GM12878 (cell line): ENCODE results near the gene GORASP2. TPM values are rescaled to one million over a fixed set of nuclear protein-coding genes. Genes with fewer than 3 reads are reported as not detected.

Source experiments
- ATAC-seq: fragments of 200-7000 bp; cut with Tn5 transposase; 3 replicates; pipeline ENCODE4 v1.9.1; 2020; ENCODE audit warnings: mild to moderate bottlenecking, moderate library complexity
- BruUV-seq: library from RNA; stranded (reverse); fragments of 400-500 nt; replicated peaks from 2 replicates; lab custom pipeline; 2021; lab: Mats Ljungman, UMichigan
- CTCF ChIA-PET: fragments of 300-600 bp; sonication (Branson Sonifier 250); formaldehyde crosslinking; extraction: SDS; loops from one replicate; lab custom pipeline; 2021; ENCODE audit warnings: inconsistent platforms; lab: Yijun Ruan, JAX
- POLR2A ChIA-PET: fragments of 350-600 bp; formaldehyde crosslinking; extraction: SDS; loops from one replicate; lab custom pipeline; 2021; ENCODE audit warnings: inconsistent platforms; lab: Charles Lee
- RAD21 ChIA-PET: fragments of 300-600 bp; sonication (Branson Sonifier 250); formaldehyde crosslinking; loops from one replicate; lab custom pipeline; 2023; ENCODE audit warnings: antibody characterized with exemption; ENCODE audit not compliant: unreplicated experiment; lab: Charles Lee
- SMC1A ChIA-PET: fragments of 300-600 bp; sonication (Branson Sonifier 250); formaldehyde crosslinking; loops from one replicate; lab custom pipeline; 2023; ENCODE audit not compliant: unreplicated experiment, uncharacterized antibody; lab: Charles Lee
- DNase-seq: peaks from one replicate; pipeline ENCODE4 v3.0.0-alpha.2; 2011; ENCODE audit warnings: low read depth, low spot score
- FAIRE-seq: peaks from 3 replicates; lab custom pipeline; 2011; peaks lifted over from hg19 to GRCh38; lab: Jason Lieb, UNC
- H2AFZ ChIP-seq: 2 replicates; pipeline ENCODE4 v1.6.0; 2011; ENCODE audit warnings: low read depth, low read length, control low read depth; ENCODE audit not compliant: control insufficient read depth
- H3K27ac ChIP-seq: 2 replicates; pipeline ENCODE4 v1.5.1; 2011; ENCODE audit warnings: control low read depth; ENCODE audit not compliant: control insufficient read depth, insufficient read depth
- H3K27me3 ChIP-seq, 2 experiments: replicated peaks in 1 of 2; 2 replicates each; pipeline versions ENCODE4 v1.6.0 to v1.6.1; 2011; ENCODE audit warnings: low read length in 1 of 2; ENCODE audit not compliant: control insufficient read depth in 2 of 2, insufficient read depth in 2 of 2
- H3K36me3 ChIP-seq, 2 experiments: 2 replicates each; pipeline ENCODE4 v1.5.1; 2011; ENCODE audit warnings: low read length in 1 of 2; ENCODE audit not compliant: control insufficient read depth in 2 of 2, insufficient read depth in 2 of 2
- H3K4me1 ChIP-seq: 2 replicates; pipeline ENCODE4 v1.6.1; 2011; ENCODE audit warnings: mild to moderate bottlenecking, low read length, moderate library complexity, mixed read lengths; ENCODE audit not compliant: control insufficient read depth, insufficient read depth
- H3K4me2 ChIP-seq: 2 replicates; pipeline ENCODE4 v1.6.0; 2011; ENCODE audit warnings: control low read depth; ENCODE audit not compliant: control insufficient read depth, insufficient read depth
- H3K4me3 ChIP-seq: fragments of 200-600 bp; sonication (generic); 2 replicates; pipeline ENCODE4 v1.5.1; 2016
- H3K79me2 ChIP-seq: 2 replicates; pipeline ENCODE4 v1.6.0; 2011; ENCODE audit warnings: low read length; ENCODE audit not compliant: control insufficient read depth, insufficient read depth
- H3K9ac ChIP-seq: 2 replicates; pipeline ENCODE4 v1.8.0; 2011; ENCODE audit warnings: low read length, control low read depth, mixed read lengths; ENCODE audit not compliant: control insufficient read depth, insufficient read depth
- H3K9me3 ChIP-seq: replicated peaks from 3 replicates; pipeline ENCODE4 v1.5.1; 2011; ENCODE audit warnings: mild to moderate bottlenecking, low read length; ENCODE audit not compliant: control insufficient read depth, insufficient read depth
- H4K20me1 ChIP-seq: 2 replicates; pipeline ENCODE4 v1.6.0; 2011; ENCODE audit not compliant: control insufficient read depth, insufficient read depth
- GABPA ChIP-seq: IDR thresholded peaks from 2 replicates; pipeline ENCODE4 v1.6.1; 2014; ENCODE audit warnings: antibody characterized with exemption, low read depth, mild to moderate bottlenecking, inconsistent platforms
- HDAC2 ChIP-seq: fragments of 200-600 bp; sonication (generic); IDR thresholded peaks from 2 replicates; pipeline ENCODE4 v1.6.1; 2017
- HDGF ChIP-seq: fragments of 450-650 bp; IDR thresholded peaks from 2 replicates; pipeline ENCODE4 v1.6.1; 2016; ENCODE audit warnings: antibody characterized with exemption
- KAT2A ChIP-seq: conservative IDR thresholded peaks from 2 replicates; pipeline ENCODE4 v1.6.1; 2011; ENCODE audit warnings: low read depth, low read length; ENCODE audit not compliant: control insufficient read depth
- NBN ChIP-seq: fragments of 450-650 bp; IDR thresholded peaks from 2 replicates; pipeline ENCODE4 v1.6.1; 2016
- PAX5 ChIP-seq: IDR thresholded peaks from 2 replicates; pipeline ENCODE4 v1.6.1; 2011; ENCODE audit warnings: low read depth, low read length, borderline replicate concordance
- SREBF2 ChIP-seq: IDR thresholded peaks from 2 replicates; pipeline ENCODE4 v1.6.1; 2012; ENCODE audit warnings: mild to moderate bottlenecking, low read length
- STAT1 ChIP-seq: fragments of 450-650 bp; conservative IDR thresholded peaks from 2 replicates; pipeline ENCODE4 v1.6.1; 2014; ENCODE audit warnings: antibody characterized with exemption, mild to moderate bottlenecking
- ZNF217 ChIP-seq: fragments of 450-650 bp; IDR thresholded peaks from 2 replicates; pipeline ENCODE4 v1.6.1; 2017; ENCODE audit warnings: antibody characterized with exemption, mild to moderate bottlenecking
- WGBS: methylation state at CpG from one replicate; pipeline ENCODE4 v1.1.6; 2016; ENCODE audit warnings: low lambda C conversion rate; ENCODE audit not compliant: insufficient replicate concordance, insufficient coverage; ENCODE audit errors: missing lambda C conversion rate; 5-methylcytosine and 5-hydroxymethylcytosine counted together
- in situ Hi-C: fragments of 300-500 bp; cut with MboI; formaldehyde crosslinking; loops from 9 replicates; pipeline ENCODE4 v1.14.3; 2018; ENCODE audit warnings: mixed read lengths
- intact Hi-C: fragments of 100-400 bp; cut with micrococcal nuclease; formaldehyde crosslinking; loops from one replicate; pipeline ENCODE4 v1.14.2; 2022; ENCODE audit not compliant: unreplicated experiment
- polyA plus RNA-seq, 11 experiments: library from polyadenylated mRNA; depleted of rRNA in 4 of 11; unstranded in 6 of 11; stranded (reverse) in 5 of 11; fragments of >200 nt; fragmentation: Nextera tagmentation in 4 of 11; fragmentation: Illumina TruSeq in 1 of 11; extraction: Ambion mirVana in 4 of 11; extraction: Trizol in 1 of 11; gene quantifications; 1 replicate in 1 of 11; 2 replicates in 10 of 11; pipeline versions ENCODE4 v1.2.1 to v1.2.3, GENCODE V29; 2011 to 2016; ENCODE audit warnings: inconsistent platforms in 2 of 11, missing spikeins in 2 of 11, low read depth in 1 of 11
- total RNA-seq, 4 experiments: library from RNA; depleted of rRNA in 3 of 4; stranded (reverse); fragments of >200 nt in 3 of 4; fragmentation: Illumina TruSeq in 1 of 4; extraction: Trizol in 1 of 4; gene quantifications; 2 replicates each; pipeline versions ENCODE4 v1.2.1 to v1.2.3, GENCODE V29; 2013 to 2021
- TF ChIP-seq, protein P1 (sequence below): fragments of 150-350 bp; IDR thresholded peaks from 2 replicates; pipeline ENCODE4 v1.6.1; 2016; ENCODE audit warnings: low read depth, low read length
- TF ChIP-seq, protein P2 (sequence below): fragments of 150-350 bp; IDR thresholded peaks from 2 replicates; pipeline ENCODE4 v1.6.1; 2014; ENCODE audit warnings: mild to moderate bottlenecking, low read depth, low read length
- TF ChIP-seq, protein P3 (sequence below): IDR thresholded peaks from 2 replicates; pipeline ENCODE4 v1.6.1; 2012; ENCODE audit warnings: low read depth, low read length, improper control_type of control experiment
- TF ChIP-seq, protein P4 (sequence below): fragments of 450-650 bp; IDR thresholded peaks from 2 replicates; pipeline ENCODE4 v1.6.1; 2017; ENCODE audit warnings: mild to moderate bottlenecking, low read depth, inconsistent platforms; ENCODE audit not compliant: poor library complexity, severe bottlenecking

GORASP2 gene
- total and polyA plus RNA-seq, 10 of the 15 experiments (the other 5 are each of a cell fraction or from before 2014, with no cell fraction given) = 26.3 to 169 (median 103) TPM

DNA sequence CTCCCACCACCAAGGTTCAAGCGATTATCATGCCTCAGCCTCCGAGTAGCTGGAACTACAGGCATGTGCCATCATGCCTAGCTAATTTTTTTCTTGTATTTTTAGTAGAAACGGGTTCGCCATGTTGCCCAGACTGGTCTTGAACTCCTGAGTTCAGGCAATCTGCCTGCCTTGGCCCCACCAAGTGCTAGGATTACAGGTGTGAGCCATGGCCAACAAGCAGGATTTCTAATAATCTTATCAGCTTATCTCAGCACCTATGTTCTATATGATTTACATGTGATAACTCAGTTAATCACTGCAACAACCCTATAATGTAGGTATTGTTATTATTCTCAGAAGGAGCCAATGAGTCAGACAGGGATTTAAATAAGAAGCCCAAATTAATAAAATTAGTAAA, 80.3 kb downstream of the GORASP2 start:
- ATAC-seq (no peak), FAIRE-seq (no peak), DNase-seq (no peak)
- Histone ChIP-seq H3K79me2 (no peaks in the 10 kb centered on the region), H4K20me1 (no peaks in the 10 kb centered on the region), H3K9ac (no peak overlapping the region), H3K4me3 (no peak overlapping the region), H2AFZ (no peak overlapping the region), H3K27me3 (no peaks in the 10 kb centered on the region), H3K4me1 (no peaks in the 10 kb centered on the region), H3K4me2 (no peak overlapping the region), H3K27ac (no peak overlapping the region), H3K36me3 (peaks cover 7 to 25% of the 10 kb centered on the region in 2 experiments), H3K9me3 (no peaks in the 10 kb centered on the region)
- ChIA-PET CTCF (interaction anchor here (0.7 to 1.2 kb wide), 4 partner anchors 21 to 79 kb away, joined by 3 read pairs; no protein-coding TSS in a partner anchor), SMC1A (interaction anchor here (0.5 to 2.7 kb wide), 6 partner anchors 15 to 407 kb away, joined by 3 to 10 read pairs (median 4); no protein-coding TSS in a partner anchor), POLR2A (interaction anchor here (0.6 kb wide), 1 partner anchor 445 kb away, joined by 3 read pairs; no protein-coding TSS in a partner anchor), RAD21 (no interaction called here)
- 100% methylated on average over 4 of the region's 4 CpGs for WGBS
- TF ChIP-seq KAT2A (no peak), STAT1 (no peak), HDAC2 (no peak), HDGF (no peak), ZNF217 (no peak), GABPA (no peak), PAX5 (no peak), SREBF2 (no peak), NBN (no peak)
- TF ChIP-seq, protein P1, sequence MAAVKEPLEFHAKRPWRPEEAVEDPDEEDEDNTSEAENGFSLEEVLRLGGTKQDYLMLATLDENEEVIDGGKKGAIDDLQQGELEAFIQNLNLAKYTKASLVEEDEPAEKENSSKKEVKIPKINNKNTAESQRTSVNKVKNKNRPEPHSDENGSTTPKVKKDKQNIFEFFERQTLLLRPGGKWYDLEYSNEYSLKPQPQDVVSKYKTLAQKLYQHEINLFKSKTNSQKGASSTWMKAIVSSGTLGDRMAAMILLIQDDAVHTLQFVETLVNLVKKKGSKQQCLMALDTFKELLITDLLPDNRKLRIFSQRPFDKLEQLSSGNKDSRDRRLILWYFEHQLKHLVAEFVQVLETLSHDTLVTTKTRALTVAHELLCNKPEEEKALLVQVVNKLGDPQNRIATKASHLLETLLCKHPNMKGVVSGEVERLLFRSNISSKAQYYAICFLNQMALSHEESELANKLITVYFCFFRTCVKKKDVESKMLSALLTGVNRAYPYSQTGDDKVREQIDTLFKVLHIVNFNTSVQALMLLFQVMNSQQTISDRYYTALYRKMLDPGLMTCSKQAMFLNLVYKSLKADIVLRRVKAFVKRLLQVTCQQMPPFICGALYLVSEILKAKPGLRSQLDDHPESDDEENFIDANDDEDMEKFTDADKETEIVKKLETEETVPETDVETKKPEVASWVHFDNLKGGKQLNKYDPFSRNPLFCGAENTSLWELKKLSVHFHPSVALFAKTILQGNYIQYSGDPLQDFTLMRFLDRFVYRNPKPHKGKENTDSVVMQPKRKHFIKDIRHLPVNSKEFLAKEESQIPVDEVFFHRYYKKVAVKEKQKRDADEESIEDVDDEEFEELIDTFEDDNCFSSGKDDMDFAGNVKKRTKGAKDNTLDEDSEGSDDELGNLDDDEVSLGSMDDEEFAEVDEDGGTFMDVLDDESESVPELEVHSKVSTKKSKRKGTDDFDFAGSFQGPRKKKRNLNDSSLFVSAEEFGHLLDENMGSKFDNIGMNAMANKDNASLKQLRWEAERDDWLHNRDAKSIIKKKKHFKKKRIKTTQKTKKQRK = no peak
- TF ChIP-seq, protein P2, sequence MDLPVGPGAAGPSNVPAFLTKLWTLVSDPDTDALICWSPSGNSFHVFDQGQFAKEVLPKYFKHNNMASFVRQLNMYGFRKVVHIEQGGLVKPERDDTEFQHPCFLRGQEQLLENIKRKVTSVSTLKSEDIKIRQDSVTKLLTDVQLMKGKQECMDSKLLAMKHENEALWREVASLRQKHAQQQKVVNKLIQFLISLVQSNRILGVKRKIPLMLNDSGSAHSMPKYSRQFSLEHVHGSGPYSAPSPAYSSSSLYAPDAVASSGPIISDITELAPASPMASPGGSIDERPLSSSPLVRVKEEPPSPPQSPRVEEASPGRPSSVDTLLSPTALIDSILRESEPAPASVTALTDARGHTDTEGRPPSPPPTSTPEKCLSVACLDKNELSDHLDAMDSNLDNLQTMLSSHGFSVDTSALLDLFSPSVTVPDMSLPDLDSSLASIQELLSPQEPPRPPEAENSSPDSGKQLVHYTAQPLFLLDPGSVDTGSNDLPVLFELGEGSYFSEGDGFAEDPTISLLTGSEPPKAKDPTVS = no peak
- TF ChIP-seq, protein P3, sequence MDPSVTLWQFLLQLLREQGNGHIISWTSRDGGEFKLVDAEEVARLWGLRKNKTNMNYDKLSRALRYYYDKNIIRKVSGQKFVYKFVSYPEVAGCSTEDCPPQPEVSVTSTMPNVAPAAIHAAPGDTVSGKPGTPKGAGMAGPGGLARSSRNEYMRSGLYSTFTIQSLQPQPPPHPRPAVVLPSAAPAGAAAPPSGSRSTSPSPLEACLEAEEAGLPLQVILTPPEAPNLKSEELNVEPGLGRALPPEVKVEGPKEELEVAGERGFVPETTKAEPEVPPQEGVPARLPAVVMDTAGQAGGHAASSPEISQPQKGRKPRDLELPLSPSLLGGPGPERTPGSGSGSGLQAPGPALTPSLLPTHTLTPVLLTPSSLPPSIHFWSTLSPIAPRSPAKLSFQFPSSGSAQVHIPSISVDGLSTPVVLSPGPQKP = no peak
- TF ChIP-seq, protein P4, sequence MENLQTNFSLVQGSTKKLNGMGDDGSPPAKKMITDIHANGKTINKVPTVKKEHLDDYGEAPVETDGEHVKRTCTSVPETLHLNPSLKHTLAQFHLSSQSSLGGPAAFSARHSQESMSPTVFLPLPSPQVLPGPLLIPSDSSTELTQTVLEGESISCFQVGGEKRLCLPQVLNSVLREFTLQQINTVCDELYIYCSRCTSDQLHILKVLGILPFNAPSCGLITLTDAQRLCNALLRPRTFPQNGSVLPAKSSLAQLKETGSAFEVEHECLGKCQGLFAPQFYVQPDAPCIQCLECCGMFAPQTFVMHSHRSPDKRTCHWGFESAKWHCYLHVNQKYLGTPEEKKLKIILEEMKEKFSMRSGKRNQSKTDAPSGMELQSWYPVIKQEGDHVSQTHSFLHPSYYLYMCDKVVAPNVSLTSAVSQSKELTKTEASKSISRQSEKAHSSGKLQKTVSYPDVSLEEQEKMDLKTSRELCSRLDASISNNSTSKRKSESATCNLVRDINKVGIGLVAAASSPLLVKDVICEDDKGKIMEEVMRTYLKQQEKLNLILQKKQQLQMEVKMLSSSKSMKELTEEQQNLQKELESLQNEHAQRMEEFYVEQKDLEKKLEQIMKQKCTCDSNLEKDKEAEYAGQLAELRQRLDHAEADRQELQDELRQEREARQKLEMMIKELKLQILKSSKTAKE = no peak
- intact Hi-C loops = no loop called here
- in situ Hi-C loops = no loop called here
- no TSS peak for BruUV-seq
